Measurements from ENCODE around the gene STARD10. TPM values are rescaled to one million over a fixed set of nuclear protein-coding genes. Genes with fewer than 3 reads are reported as not detected.
"Not testable (repeated sequence)": the region's sequence is repeated elsewhere in the genome, so short reads cannot be mapped to it uniquely, and the experiment has no call there.

Gene STARD10
- total RNA-seq, 2 experiments from 2014 or later = 10.4 to 12.9 TPM

- Histone ChIP-seq H3K4me2 (ENCODE audit: low read length) (no peak overlapping the region), H3K9me2 (ENCODE audit: insufficient read depth, low read length) (no peaks in the 10 kb centered on the region), H3K9me3 (ENCODE audit: low read length) (no peaks in the 10 kb centered on the region), H2AFZ (ENCODE audit: low read length) (no peak overlapping the region), H4K20me1 (ENCODE audit: insufficient read depth, low read length) (no peaks in the 10 kb centered on the region), H3K4me3 (ENCODE audit: low read depth, low read length, poor library complexity, severe bottlenecking) (no peak overlapping the region), H3K27ac (ENCODE audit: low read depth, low read length, poor library complexity, severe bottlenecking) (peak overlapping the region; percentile 6), H3K79me2 (ENCODE audit: insufficient read depth, low read depth, low read length) (no peaks in the 10 kb centered on the region), H3K36me3 (ENCODE audit: insufficient read depth, low read length) (peaks cover 95% of the 10 kb centered on the region), H3K4me1 (ENCODE audit: insufficient read depth, low read length, poor library complexity, severe bottlenecking) (peaks cover 5% of the 10 kb centered on the region)
- no peak for DNase-seq (ENCODE audit: low spot score)
- no peak for TF ChIP-seq EZH2phosphoT487 (IDR thresholded peaks at IDR 0.05; ENCODE audit: borderline replicate concordance, low read depth, low read length)
- no peak for TF ChIP-seq CTCF (conservative IDR thresholded peaks at IDR 0.05; ENCODE audit: low read length)
- ChIA-PET POLR2A (interaction anchor here (0.7 to 1.0 kb wide), 3 partner anchors 11 to 336 kb away, joined by 3 read pairs; no protein-coding TSS in a partner anchor), CTCF (ENCODE audit: unreplicated experiment) (no interaction called here)
- no TSS peak for BruUV-seq (replicated peaks)
- intact Hi-C loops (cut with micrococcal nuclease; ENCODE audit: unreplicated experiment) = no loop called here
Observed at GRCh38 chr11:72828081-72828567, 34.3 kb upstream of the STARD10 start.

GRCh38 chr11:72827656-72828055, 33.8 kb upstream of the STARD10 start:
- H3K9me3 ChIP-seq (ENCODE audit: low read length); H3K27ac ChIP-seq (ENCODE audit: low read depth, low read length, poor library complexity, severe bottlenecking); H3K4me1 ChIP-seq (ENCODE audit: insufficient read depth, low read length, poor library complexity, severe bottlenecking); H3K4me3 ChIP-seq (ENCODE audit: low read depth, low read length, poor library complexity, severe bottlenecking); H3K4me2 ChIP-seq (ENCODE audit: low read length); CTCF ChIA-PET (ENCODE audit: unreplicated experiment); H3K79me2 ChIP-seq (ENCODE audit: insufficient read depth, low read depth, low read length); intact Hi-C loops (cut with micrococcal nuclease; ENCODE audit: unreplicated experiment); H2AFZ ChIP-seq (ENCODE audit: low read length); H4K20me1 ChIP-seq (ENCODE audit: insufficient read depth, low read length); H3K9me2 ChIP-seq (ENCODE audit: insufficient read depth, low read length); DNase-seq (ENCODE audit: low spot score); BruUV-seq (replicated peaks): not testable (repeated sequence)
- POLR2A ChIA-PET = interaction anchor here (0.7 to 1.0 kb wide), 3 partner anchors 11 to 337 kb away, joined by 3 read pairs; no protein-coding TSS in a partner anchor
- H3K36me3 ChIP-seq (ENCODE audit: insufficient read depth, low read length) = peaks cover 95% of the 10 kb centered on the region

GRCh38 chr11:72826942-72827480, 33.2 kb upstream of the STARD10 start:
- BruUV-seq (replicated peaks) = no TSS peak
- Histone ChIP-seq H2AFZ (ENCODE audit: low read length) (no peak overlapping the region), H3K4me2 (ENCODE audit: low read length) (no peak overlapping the region), H3K9me2 (ENCODE audit: insufficient read depth, low read length) (no peaks in the 10 kb centered on the region), H3K9me3 (ENCODE audit: low read length) (no peaks in the 10 kb centered on the region), H3K79me2 (ENCODE audit: insufficient read depth, low read depth, low read length) (no peaks in the 10 kb centered on the region), H3K4me1 (ENCODE audit: insufficient read depth, low read length, poor library complexity, severe bottlenecking) (peaks cover 16% of the 10 kb centered on the region), H4K20me1 (ENCODE audit: insufficient read depth, low read length) (no peaks in the 10 kb centered on the region), H3K4me3 (ENCODE audit: low read depth, low read length, poor library complexity, severe bottlenecking) (no peak overlapping the region), H3K27ac (ENCODE audit: low read depth, low read length, poor library complexity, severe bottlenecking) (no peak overlapping the region), H3K36me3 (ENCODE audit: insufficient read depth, low read length) (peaks cover 92% of the 10 kb centered on the region)
- CTCF ChIA-PET (ENCODE audit: unreplicated experiment) = no interaction called here
- TF ChIP-seq EZH2phosphoT487 (IDR thresholded peaks at IDR 0.05; ENCODE audit: borderline replicate concordance, low read depth, low read length) (no peak), CTCF (conservative IDR thresholded peaks at IDR 0.05; ENCODE audit: low read length) (no peak)
- no peak for DNase-seq (ENCODE audit: low spot score)
- intact Hi-C loops (cut with micrococcal nuclease; ENCODE audit: unreplicated experiment) = no loop called here
- POLR2A ChIA-PET = no interaction called here

All from OCI-LY7 (cell line).